AG20443 (cell line): ENCODE data around the gene PSMD14.

ENCODE experiments used
- DNase-seq: peaks from one replicate; pipeline ENCODE4 v3.0.0; 2012; ENCODE audit warnings: low spot score, mixed read lengths

The PSMD14 gene

DNA sequence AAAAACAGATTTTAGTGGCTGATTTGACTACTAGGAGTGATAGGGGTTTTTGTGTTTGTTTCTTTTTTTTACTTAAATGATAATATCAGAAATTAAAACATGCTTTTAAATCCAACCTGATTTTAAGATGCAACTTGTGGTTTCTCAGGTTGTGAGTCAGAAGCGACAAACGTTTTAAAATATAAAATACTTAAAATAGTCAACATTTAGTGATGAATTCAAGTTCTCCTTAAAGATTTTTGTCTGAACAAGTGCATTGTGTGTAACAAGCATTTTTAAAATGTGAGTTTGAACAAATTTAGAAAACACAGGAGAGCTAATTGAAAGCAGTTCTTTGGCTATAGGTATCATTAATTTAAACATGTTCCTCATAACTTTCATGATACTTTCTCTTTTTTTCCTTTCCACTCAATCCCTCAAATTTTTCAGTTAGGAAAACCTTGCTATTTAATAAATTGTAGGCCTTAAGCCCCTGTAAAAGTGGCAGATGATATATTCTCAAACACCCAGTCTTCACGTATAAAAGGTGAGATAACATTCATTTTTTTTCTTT, 111.5 kb downstream of the PSMD14 start:
- DNase-seq: no peak

GRCh38 chr2:161420406-161421074, 112.3 kb downstream of the PSMD14 start:
- no peak for DNase-seq

DNA sequence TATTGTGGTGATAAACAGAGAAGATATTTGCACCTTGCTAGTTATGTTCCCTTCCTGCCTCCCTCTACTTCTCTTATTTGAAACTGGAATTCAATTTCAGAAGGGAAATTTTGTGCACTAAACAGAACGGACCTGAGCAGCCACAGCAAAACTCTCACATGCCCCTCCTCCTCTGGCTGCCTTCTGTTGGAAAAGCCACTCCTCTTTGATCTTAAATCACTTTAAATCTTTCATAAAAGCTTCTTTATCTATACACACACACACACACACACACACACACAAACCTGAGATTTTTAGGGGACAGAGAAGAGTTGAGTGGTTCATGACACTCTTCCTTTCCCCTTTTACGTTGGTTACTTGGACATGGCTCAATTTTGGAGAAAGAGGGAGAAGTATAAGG, 113.5 kb downstream of the PSMD14 start:
- DNase-seq: no peak

DNA sequence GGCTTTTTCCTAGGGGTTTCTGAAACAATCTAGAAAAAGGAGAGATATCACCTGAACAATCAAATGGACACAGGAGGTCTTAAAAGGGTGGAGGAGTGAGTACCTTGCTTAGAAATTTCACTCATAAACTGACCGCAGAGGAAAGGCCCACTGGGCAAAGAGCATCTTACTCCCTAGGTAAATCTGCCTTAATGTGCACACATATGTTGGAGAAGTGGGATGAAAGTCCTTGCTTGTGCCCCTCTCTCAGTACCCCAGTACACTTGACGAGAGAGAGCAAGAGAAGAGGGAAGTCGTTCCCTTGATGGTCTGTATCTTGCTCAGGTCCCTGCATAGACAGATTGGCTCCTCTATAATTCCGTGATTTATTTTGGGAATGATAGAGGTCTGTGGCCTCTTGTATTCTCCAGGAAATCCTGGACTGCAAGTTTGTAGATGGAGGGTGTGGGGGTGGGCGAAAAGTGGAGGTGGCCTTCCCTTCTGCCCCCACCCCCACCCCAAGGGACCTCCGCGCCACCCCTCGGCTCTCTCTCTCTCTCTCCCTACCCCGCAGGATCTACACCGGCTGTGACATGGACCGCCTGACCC, 114.7 kb downstream of the PSMD14 start:
- DNase-seq: no peak

DNA sequence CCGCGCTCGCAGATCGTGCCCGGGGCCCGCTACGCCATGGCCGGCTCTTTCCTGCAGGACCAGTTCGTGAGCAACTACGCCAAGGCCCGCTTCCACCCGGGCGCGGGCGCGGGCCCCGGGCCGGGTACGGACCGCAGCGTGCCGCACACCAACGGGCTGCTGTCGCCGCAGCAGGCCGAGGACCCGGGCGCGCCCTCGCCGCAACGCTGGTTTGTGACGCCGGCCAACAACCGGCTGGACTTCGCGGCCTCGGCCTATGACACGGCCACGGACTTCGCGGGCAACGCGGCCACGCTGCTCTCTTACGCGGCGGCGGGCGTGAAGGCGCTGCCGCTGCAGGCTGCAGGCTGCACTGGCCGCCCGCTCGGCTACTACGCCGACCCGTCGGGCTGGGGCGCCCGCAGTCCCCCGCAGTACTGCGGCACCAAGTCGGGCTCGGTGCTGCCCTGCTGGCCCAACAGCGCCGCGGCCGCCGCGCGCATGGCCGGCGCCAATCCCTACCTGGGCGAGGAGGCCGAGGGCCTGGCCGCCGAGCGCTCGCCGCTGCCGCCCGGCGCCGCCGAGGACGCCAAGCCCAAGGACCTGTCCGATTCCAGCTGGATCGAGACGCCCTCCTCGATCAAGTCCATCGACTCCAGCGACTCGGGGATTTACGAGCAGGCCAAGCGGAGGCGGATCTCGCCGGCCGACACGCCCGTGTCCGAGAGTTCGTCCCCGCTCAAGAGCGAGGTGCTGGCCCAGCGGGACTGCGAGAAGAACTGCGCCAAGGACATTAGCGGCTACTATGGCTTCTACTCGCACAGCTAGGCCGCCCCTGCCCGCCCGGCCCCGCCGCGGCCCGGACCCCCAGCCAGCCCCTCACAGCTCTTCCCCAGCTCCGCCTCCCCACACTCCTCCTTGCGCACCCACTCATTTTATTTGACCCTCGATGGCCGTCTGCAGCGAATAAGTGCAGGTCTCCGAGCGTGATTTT, 115.5 kb downstream of the PSMD14 start:
- DNase-seq: peak; percentile 52

DNA sequence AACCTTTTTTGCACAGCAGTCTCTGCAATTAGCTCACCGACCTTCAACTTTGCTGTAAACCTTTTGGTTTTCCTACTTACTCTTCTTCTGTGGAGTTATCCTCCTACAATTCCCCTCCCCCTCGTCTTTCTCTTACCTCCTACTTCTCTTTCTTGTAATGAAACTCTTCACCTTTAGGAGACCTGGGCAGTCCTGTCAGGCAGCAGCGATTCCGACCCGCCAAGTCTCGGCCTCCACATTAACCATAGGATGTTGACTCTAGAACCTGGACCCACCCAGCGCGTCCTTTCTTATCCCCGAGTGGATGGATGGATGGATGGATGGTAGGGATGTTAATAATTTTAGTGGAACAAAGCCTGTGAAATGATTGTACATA, 116.2 kb downstream of the PSMD14 start:
- DNase-seq: no peak

DNA sequence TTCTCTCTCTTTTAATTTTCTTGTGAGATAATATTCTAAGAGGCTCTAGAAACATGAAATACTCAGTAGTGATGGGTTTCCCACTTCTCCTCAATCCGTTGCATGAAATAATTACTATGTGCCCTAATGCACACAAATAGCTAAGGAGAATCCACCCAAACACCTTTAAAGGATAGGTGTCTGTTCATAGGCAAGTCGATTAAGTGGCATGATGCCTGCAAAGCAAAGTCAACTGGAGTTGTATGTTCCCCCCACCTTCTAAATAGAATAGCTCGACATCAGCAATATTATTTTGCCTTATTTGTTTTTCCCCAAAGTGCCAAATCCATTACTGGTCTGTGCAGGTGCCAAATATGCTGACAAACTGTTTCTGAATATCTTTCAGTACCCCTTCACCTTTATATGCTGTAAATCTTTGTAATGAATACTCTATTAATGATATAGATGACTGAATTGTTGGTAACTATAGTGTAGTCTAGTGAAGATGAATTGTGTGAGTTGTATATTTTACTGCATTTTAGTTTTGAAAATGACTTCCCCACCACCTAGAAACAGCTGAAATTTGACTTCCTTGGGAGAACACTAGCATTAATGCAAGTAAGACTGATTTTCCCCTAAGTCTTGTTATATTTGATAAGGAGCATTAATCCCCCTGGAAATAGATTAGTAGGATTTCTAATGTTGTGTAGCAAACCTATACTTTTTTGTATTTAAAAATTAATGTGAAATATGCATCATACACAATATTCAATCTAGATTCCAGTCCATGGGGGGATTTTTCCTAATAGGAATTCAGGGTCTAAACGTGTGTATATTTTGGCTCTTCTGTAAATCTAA, 116.9 kb downstream of the PSMD14 start:
- DNase-seq: no peak

DNA sequence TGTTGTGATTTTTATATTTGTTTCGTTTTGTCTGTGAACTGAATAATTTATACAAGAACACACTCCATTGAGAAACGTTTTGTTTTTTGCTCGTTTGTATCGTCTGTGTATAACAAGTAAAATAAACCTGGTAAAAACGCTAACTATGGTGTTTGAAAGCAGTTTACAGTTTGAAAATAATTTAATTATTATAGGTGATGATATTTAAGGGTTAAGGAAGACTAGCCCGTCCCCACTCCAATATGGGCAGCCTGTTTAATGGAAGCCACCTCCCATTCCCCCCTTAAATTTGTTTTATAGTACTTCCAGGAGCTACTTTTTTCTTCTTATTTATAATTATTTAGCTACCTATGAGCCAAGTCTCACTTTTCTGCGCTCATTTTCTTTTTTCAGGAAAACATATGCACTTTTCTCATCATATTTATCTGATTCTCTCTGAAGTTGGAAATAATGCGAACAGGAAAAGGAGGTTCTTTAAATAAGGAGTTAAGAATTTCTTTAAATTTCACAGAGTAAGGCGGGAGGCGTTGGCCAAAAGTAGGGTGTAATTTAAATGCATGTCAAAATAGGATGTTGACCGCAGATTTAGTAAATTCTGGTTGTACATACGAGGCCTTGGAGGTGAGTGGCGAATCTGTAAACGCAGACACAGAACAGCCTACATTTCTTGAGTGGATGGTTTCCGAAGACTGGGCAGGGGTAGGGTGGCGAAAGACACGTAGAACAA, 117.7 kb downstream of the PSMD14 start:
- no peak for DNase-seq

- peak; percentile 53 for DNase-seq
These were observed 118.3 kb downstream of the PSMD14 start for GRCh38 chr2:161426455-161426921.

GRCh38 chr2:161426922-161427663, 118.9 kb downstream of the PSMD14 start:
- DNase-seq: peak; percentile 31

DNA sequence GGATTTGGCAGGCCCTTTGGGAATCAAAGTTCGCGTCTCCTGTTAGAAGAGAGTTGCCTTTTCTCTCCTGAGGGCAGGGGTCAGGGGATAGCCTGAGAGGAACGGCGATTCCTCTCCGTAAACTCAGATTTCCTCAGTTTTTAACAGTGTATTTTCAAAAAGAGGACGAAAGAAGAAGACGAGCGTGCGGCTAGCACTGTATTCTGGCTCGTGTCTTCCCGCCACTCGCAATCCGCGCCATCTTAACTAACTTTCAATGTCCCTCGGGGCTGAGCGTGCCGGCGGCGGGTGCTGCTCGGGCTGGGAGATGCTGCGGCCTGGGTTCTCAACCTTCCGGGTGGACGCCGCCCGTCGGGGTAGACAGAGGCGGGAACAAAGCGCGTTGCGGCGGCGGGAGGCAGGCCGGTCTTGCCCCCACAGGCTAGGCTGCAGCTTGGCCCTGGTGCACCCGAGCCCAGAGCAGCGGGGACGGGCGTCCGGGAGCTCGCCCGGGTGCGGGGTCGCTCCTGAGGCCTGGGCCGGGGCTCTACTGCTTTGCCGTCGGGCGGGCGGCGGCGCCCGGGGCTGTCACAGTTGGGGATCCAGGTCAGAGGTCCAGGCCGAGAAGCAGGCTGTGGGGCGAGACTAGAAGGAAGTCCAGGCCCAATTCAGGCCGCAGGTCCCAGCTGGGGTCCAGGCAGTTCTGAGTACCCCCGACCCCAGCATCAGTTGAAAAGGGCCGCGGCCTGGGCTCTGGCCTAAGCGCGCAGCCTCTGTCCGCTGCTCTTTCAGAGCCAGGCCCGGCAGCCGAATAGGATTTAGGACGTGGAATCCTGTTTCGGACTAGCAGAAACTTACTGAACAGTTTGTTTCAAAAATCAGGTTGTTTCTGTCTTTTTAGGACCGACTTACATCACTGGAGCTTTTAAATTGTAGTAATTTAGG, 119.7 kb downstream of the PSMD14 start:
- no peak for DNase-seq

- no peak for DNase-seq
These were observed 122.2 kb downstream of the PSMD14 start for GRCh38 chr2:161430386-161430785.

DNA sequence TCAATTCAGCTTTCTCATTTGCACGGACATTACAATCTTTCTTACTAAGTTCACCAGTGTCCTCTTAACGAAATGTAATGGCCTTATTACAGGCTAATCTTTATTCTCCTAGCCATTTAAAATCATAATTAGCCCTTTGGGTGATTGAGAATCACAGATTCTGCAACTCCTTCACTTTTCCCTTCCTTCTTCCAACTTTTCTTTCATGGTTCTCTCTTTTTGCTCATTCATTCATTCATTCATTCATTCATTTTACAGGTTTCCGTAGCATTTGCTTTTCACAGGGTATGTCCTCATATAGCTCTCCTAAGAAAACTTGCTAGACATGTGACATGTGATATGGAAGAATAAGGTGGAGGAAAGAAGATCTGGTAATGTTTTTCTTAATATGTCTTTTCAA, 123.9 kb downstream of the PSMD14 start:
- no peak for DNase-seq

- DNase-seq: no peak
These were observed 125.9 kb downstream of the PSMD14 start for GRCh38 chr2:161434118-161434517.

DNA sequence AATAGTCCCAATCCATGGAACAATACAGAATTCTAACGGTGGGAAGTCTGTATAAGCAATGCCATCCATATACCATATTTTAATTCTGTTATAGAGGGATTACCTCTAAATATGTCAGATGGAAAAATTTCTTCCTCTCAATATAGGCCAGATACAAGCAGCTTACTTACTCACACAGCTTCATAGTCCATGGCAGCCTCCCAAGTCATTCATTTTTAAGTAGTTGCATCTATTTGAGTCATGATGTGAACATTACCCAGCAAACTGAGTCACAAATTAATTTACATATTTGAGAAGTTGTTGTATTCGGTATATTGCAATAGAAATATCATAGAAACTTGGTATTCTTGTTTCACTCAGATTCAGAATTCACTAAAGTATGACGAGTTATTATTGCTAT, 128.2 kb downstream of the PSMD14 start:
- DNase-seq: peak; percentile 59

DNA sequence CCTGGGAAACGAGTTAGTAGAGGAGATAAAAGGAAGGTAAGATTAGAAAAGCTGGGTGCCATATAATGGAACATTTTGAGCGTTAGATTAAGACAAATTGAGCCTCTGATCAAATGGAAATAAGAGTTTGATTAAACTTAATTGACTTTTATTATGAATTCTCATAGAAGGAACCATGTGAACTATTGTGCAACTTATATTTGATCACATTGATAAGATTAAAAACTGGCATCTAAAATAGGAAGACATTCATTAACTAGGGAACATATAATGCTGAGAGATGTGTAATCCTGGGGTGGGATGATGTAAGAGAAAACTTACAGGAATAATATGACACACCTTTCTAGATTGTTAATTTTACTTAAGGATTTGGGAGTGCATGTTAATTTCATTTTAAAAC, 130.4 kb downstream of the PSMD14 start:
- DNase-seq: no peak

DNA sequence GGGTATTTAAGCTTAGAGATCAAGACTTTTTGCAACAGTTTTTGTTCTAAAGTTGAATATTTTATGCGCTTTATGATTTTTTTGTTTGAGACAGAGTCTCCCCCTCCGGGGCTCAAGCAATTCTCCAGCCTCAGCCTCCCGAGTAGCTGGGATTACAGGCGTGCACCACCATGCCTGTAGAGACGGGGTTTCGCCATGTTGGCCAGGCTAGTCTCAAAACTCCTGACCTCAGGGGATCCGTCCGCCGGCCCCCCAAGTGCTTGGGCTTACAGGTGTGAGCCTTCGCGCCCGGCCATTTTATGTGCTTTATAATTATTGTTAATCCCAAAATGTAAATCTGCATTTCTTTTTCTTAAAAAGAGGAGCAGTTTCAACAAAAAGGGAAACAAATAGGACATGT, 136.9 kb downstream of the PSMD14 start:
- DNase-seq: no peak

DNA sequence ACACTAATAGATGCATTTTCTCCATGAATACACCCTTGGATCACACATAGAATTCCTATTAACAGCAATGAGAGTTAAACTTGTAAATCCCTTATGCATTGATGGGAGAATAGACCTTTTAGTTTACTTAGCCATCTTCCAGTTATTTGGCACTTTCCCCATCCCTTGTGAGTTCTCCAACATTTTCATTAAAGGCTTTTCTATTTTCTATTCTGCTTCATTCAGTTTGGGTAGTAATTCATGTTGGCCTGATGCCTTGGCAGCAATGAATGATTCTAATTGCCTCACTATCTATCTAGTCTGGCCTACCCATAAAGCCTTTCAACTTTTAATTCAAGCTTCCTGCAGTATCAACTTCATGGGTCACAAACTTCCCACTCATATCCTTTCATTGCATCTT, 140.2 kb downstream of the PSMD14 start:
- no peak for DNase-seq
